HepG2 (cell line): Measurements from ENCODE around the gene FAM184B. TPM values are rescaled to one million over a fixed set of nuclear protein-coding genes. Genes with fewer than 3 reads are reported as not detected.

Experiments
- CENPT ChIP-seq: sonication (generic); formaldehyde crosslinking; IDR thresholded peaks from 2 replicates; pipeline ENCODE4 v1.8.0; 2022; ENCODE audit warnings: low read depth, mild to moderate bottlenecking, moderate library complexity, missing genetic modification reagents
- EHMT2 ChIP-seq: fragments of 200-600 bp; sonication (generic); IDR thresholded peaks from 2 replicates; pipeline ENCODE4 v1.7.0; 2017; ENCODE audit warnings: antibody characterized with exemption, low read depth, low read length, borderline replicate concordance
- NR2F2 ChIP-seq: IDR thresholded peaks from 2 replicates; pipeline ENCODE4 v1.6.1; 2012; ENCODE audit warnings: low read depth, inconsistent platforms, borderline replicate concordance
- NRL ChIP-seq: sonication (generic); formaldehyde crosslinking; IDR thresholded peaks from 2 replicates; pipeline ENCODE4 v1.5.0; 2020; ENCODE audit warnings: missing genetic modification reagents, mild to moderate bottlenecking, moderate library complexity, borderline replicate concordance
- SP140L ChIP-seq: sonication (generic); formaldehyde crosslinking; IDR thresholded peaks from 2 replicates; pipeline ENCODE4 v1.4.0; 2020; ENCODE audit warnings: missing genetic modification reagents, borderline replicate concordance
- ZBTB1 ChIP-seq: sonication (generic); formaldehyde crosslinking; IDR thresholded peaks from 2 replicates; pipeline ENCODE4 v1.4.0; 2020; ENCODE audit warnings: missing genetic modification reagents, borderline replicate concordance
- ZMAT3 ChIP-seq: sonication (generic); formaldehyde crosslinking; conservative IDR thresholded peaks from 2 replicates; pipeline ENCODE4 v1.7.0; 2021; ENCODE audit warnings: missing genetic modification reagents
- ZNF460 ChIP-seq: sonication (generic); formaldehyde crosslinking; IDR thresholded peaks from 2 replicates; pipeline ENCODE4 v1.5.1; 2020; ENCODE audit warnings: missing genetic modification reagents, mild to moderate bottlenecking, borderline replicate concordance
- ZNF543 ChIP-seq: sonication (generic); formaldehyde crosslinking; IDR thresholded peaks from 2 replicates; pipeline ENCODE4 v1.4.0; 2020; ENCODE audit warnings: mild to moderate bottlenecking, missing genetic modification reagents
- ZNF547 ChIP-seq: sonication (generic); formaldehyde crosslinking; IDR thresholded peaks from 2 replicates; pipeline ENCODE4 v1.5.1; 2020; ENCODE audit warnings: mild to moderate bottlenecking, missing genetic modification reagents
- ZNF577 ChIP-seq: sonication (generic); formaldehyde crosslinking; IDR thresholded peaks from 2 replicates; pipeline ENCODE4 v1.4.0; 2020; ENCODE audit warnings: mild to moderate bottlenecking, low read depth, missing genetic modification reagents, borderline replicate concordance
- ZNF619 ChIP-seq: sonication (generic); formaldehyde crosslinking; IDR thresholded peaks from 2 replicates; pipeline ENCODE4 v1.4.0; 2020; ENCODE audit warnings: mild to moderate bottlenecking, missing genetic modification reagents
- ZNF709 ChIP-seq: sonication (generic); formaldehyde crosslinking; IDR thresholded peaks from 2 replicates; pipeline ENCODE4 v1.5.0; 2020; ENCODE audit warnings: mild to moderate bottlenecking, missing genetic modification reagents
- ZNF839 ChIP-seq: sonication (generic); formaldehyde crosslinking; IDR thresholded peaks from 2 replicates; pipeline ENCODE4 v1.4.0; 2020; ENCODE audit warnings: missing genetic modification reagents, mild to moderate bottlenecking, borderline replicate concordance
- polyA plus RNA-seq, 8 experiments: library from polyadenylated mRNA; depleted of rRNA in 3 of 8; stranded (reverse) in 7 of 8; unstranded in 1 of 8; fragments of >200 nt; fragmentation: Illumina TruSeq in 4 of 8; extraction: Trizol in 4 of 8; gene quantifications; 2 replicates each; pipeline versions ENCODE4 v1.2.1 to v1.2.3, GENCODE V29; 2011 to 2016; ENCODE audit warnings: low read depth in 4 of 8, missing spikeins in 1 of 8, mixed read lengths in 1 of 8; ENCODE audit not compliant: insufficient read depth in 1 of 8
- total RNA-seq, 5 experiments: library from RNA; depleted of rRNA; stranded (reverse); fragments of >200 nt; fragmentation: Illumina TruSeq; extraction: Trizol; gene quantifications; 2 replicates each; pipeline ENCODE4 v1.2.3, GENCODE V29; 2016; ENCODE audit warnings: low read depth in 1 of 5
- TF ChIP-seq, protein P1 (sequence below): sonication (generic); formaldehyde crosslinking; IDR thresholded peaks from 2 replicates; pipeline ENCODE4 v1.8.0; 2022; ENCODE audit warnings: low read depth, missing genetic modification reagents
- TF ChIP-seq, protein P2 (sequence below): sonication (generic); formaldehyde crosslinking; IDR thresholded peaks from 2 replicates; pipeline ENCODE4 v1.8.1; 2023; ENCODE audit warnings: mild to moderate bottlenecking, moderate library complexity, missing genetic modification reagents
- TF ChIP-seq, protein P3 (sequence below): sonication (generic); formaldehyde crosslinking; IDR thresholded peaks from 2 replicates; pipeline ENCODE4 v1.5.0; 2020; ENCODE audit warnings: mild to moderate bottlenecking, missing genetic modification reagents, moderate library complexity
- TF ChIP-seq, protein P4 (sequence below): sonication (generic); formaldehyde crosslinking; IDR thresholded peaks from 2 replicates; pipeline ENCODE4 v1.8.1; 2023; ENCODE audit warnings: mild to moderate bottlenecking, missing genetic modification reagents

The FAM184B gene
- total and polyA plus RNA-seq, 2 of the 13 experiments (the other 11 are each of a cell fraction or from before 2014, with no cell fraction given): not detected

DNA sequence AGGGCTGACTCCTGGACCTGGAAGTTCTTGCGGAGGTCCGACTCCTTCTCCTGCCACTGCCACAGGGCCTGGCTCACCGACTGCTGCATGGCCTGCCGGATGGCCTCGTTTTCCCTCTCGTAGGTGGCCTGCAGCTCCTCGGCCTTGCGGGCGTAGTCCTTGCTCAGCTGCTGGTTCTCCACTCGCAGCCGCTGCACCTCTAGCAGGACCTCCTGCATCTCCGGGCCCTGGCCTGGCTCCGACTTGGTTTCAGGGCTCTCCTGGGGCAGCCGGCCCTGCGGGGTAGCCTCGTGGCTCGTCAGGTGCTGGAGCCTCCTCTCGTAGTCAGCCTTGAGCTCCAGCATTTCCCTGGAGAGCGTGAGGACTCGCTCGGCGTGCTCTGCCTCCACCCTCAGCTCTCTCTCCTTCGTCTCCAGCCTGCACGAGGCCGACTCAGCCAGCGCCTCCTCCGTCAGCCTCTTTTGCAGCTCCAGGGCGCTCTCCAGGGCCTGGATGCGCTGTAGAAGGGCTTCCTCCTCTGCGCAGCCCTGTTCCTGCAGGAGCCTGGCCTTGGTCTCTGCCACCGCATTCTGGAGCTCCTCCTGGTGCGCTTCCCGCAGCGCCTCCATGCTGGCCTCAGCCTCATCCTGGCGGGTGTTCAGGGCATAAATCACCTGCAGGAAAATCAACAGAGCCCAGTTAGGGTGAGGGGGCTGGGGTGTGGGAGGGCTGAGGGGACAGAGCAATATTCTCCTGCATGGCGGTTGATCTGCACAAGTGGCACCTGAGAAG, 72.2 kb downstream of the FAM184B start (continued):
- TF ChIP-seq, protein P1, sequence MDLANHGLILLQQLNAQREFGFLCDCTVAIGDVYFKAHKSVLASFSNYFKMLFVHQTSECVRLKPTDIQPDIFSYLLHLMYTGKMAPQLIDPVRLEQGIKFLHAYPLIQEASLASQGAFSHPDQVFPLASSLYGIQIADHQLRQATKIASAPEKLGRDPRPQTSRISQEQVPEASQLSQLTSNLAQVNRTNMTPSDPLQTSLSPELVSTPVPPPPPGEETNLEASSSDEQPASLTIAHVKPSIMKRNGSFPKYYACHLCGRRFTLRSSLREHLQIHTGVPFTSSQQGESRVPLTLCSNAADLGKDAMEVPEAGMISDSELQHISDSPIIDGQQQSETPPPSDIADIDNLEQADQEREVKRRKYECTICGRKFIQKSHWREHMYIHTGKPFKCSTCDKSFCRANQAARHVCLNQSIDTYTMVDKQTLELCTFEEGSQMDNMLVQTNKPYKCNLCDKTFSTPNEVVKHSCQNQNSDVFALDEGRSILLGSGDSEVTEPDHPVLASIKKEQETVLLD (CRISPR knock-in tag): no peak
- TF ChIP-seq, protein P2, sequence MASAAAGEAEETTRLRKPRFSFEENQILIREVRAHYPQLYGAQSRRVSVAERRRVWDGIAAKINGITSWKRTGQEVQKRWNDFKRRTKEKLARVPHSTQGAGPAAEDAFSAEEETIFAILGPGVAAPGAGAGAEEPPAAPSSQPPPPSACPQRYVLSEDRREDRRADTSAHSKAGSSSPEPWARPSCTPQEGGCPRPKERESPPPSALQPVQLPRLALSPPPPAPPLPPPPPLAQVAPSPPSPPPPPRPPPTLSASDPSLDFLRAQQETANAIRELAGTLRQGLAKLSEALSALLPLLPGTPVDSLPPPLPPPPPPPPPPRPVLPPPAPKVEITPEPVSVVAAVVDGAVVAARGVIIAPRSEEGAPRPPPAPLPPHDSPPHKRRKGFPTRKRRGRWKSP (CRISPR knock-in tag): 0 out of 2 replicates have a peak, but pooled peaks have one; percentile 31
- TF ChIP-seq SP140L (CRISPR knock-in tag) (no peak), ZBTB1 (CRISPR knock-in tag) (no peak), EHMT2 (no peak), ZNF543 (no peak), ZNF839 (CRISPR knock-in tag) (no peak), ZNF619 (CRISPR knock-in tag) (no peak), CENPT (CRISPR knock-in tag) (no peak), NRL (CRISPR knock-in tag) (peak; percentile 37; the same call in 1 of the 2 replicates), ZNF547 (no peak), ZNF577 (CRISPR knock-in tag) (no peak), ZMAT3 (CRISPR knock-in tag) (no peak), ZNF460 (CRISPR knock-in tag) (no peak), ZNF709 (CRISPR knock-in tag) (no peak), NR2F2 (no peak)
- TF ChIP-seq, protein P3, sequence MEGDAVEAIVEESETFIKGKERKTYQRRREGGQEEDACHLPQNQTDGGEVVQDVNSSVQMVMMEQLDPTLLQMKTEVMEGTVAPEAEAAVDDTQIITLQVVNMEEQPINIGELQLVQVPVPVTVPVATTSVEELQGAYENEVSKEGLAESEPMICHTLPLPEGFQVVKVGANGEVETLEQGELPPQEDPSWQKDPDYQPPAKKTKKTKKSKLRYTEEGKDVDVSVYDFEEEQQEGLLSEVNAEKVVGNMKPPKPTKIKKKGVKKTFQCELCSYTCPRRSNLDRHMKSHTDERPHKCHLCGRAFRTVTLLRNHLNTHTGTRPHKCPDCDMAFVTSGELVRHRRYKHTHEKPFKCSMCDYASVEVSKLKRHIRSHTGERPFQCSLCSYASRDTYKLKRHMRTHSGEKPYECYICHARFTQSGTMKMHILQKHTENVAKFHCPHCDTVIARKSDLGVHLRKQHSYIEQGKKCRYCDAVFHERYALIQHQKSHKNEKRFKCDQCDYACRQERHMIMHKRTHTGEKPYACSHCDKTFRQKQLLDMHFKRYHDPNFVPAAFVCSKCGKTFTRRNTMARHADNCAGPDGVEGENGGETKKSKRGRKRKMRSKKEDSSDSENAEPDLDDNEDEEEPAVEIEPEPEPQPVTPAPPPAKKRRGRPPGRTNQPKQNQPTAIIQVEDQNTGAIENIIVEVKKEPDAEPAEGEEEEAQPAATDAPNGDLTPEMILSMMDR (CRISPR knock-in tag): peak; percentile 2; the same call in 1 of the 2 replicates
- TF ChIP-seq, protein P4, sequence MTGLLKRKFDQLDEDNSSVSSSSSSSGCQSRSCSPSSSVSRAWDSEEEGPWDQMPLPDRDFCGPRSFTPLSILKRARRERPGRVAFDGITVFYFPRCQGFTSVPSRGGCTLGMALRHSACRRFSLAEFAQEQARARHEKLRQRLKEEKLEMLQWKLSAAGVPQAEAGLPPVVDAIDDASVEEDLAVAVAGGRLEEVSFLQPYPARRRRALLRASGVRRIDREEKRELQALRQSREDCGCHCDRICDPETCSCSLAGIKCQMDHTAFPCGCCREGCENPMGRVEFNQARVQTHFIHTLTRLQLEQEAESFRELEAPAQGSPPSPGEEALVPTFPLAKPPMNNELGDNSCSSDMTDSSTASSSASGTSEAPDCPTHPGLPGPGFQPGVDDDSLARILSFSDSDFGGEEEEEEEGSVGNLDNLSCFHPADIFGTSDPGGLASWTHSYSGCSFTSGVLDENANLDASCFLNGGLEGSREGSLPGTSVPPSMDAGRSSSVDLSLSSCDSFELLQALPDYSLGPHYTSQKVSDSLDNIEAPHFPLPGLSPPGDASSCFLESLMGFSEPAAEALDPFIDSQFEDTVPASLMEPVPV (CRISPR knock-in tag): 0 out of 2 replicates have a peak, but pooled peaks have one; percentile 45
